ENCODE results near the gene RASGRF2. TPM values are rescaled to one million over a fixed set of nuclear protein-coding genes. Genes with fewer than 3 reads are reported as not detected.
"Not testable (repeated sequence)": the region's sequence is repeated elsewhere in the genome, so short reads cannot be mapped to it uniquely, and the experiment has no call there.

The RASGRF2 gene
- total RNA-seq, 1 donor from 2014 or later: 0.92 TPM

DNA sequence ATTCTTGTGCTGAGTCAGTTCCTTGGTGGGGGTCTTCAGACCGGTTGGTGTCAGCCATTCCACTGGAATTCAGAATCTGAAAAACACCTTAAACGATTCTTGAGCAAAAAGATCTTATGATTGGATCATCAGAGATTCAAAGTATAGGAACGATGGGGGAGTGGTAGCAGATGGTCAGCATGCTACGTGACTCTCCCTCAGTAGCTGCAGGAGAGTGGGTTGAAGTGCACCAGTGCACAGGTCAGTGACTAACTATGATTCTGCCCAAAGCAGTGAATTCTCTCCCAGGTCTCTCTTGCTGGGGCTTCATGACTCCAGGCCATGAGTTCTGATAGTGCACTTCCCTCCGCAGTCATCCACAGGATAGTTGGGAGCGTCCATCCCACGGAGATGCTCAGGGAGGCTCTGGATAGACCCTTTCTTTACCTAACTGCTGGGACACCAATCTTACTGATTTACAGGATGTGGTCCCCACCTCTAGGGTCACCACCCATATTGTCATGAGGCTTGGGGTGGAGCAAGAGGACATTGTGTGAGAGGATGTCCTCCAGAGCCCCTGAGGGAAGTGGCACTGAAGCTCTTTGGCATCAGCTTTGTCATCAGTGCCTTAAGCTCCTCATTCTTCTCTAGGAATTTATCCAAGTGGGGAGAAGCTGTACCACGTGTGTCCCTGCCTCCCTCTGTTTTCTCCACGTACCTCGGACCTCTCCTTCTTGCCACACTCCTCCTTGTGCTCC is 62.0 kb downstream of the RASGRF2 start:
- TF ChIP-seq CTCF (IDR thresholded peaks at IDR 0.05): no peak
- Mint-ChIP-seq H3K4me1 (ENCODE audit: low read depth) (peaks cover 9% of the 10 kb centered on the region), H3K36me3 (ENCODE audit: low read depth) (no peaks in the 10 kb centered on the region), H3K9me3 (ENCODE audit: low read depth) (no peaks in the 10 kb centered on the region), H3K27ac (ENCODE audit: unreplicated experiment) (no peak overlapping the region), H3K27me3 (ENCODE audit: low read depth) (peaks cover 58% of the 10 kb centered on the region), H3K4me3 (ENCODE audit: unreplicated experiment) (no peak overlapping the region)
- no peak for DNase-seq (ENCODE audit: low spot score)

DNA sequence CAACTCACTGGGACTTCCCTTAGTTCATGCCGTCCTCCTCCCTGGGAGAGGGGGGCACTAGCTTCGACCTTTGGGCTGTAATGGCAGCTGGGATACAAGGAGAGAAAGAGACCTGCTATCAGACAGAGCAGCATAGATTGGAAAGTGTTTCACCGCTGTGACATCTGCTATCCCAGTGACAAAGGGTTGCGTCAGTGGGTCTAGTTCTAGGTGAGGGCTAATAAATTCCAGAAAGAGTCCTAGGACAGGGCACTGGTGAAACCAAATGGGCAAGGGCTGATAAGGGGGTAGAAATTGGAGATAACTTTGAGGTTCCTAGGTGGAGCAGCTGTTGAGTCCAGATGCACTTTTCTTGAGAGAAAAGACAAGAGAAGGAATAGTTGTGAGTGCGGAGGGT is 62.5 kb downstream of the RASGRF2 start:
- no peak overlapping the region for H3K4me3 Mint-ChIP-seq (ENCODE audit: unreplicated experiment)
- H3K27ac Mint-ChIP-seq (ENCODE audit: unreplicated experiment): no peak overlapping the region

DNA sequence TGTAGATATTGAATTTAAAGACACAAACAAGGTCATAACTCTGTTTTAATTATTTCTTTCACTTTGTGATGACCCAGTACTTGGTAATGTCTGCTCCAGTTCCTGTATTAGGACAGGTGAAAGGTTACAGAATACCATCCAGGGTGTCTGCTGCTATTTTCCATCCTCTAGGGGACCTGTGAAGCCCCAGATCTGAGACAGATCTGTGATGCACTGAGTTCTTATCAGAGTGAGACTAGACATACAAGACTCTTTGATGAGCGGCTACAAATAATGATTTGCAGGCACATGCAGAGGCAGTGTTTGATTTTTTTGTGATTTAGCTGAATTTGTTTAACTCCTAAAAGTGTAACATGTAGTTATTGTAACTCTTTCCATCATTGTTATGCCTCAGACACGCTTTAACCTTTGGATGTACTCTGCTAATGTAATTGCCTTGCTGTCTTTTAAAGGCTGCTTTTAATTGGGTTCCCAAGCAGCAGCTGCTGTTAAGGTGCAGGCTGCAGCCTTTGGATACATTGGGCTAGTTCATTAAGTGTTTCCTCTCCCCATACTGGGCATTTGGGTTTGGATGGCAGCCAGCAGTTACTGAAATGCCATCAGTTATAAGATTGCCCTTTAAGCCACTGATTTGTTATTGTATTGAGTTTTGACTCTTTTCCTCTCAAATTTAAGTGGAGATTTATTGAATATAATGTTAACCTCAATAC is 63.3 kb downstream of the RASGRF2 start:
- Mint-ChIP-seq H3K27ac (ENCODE audit: unreplicated experiment) (no peak overlapping the region), H3K4me1 (ENCODE audit: low read depth) (peaks cover 6% of the 10 kb centered on the region), H3K9me3 (ENCODE audit: low read depth) (no peaks in the 10 kb centered on the region), H3K27me3 (ENCODE audit: low read depth) (peaks cover 49% of the 10 kb centered on the region), H3K36me3 (ENCODE audit: low read depth) (no peaks in the 10 kb centered on the region), H3K4me3 (ENCODE audit: unreplicated experiment) (no peak overlapping the region)
- no peak for DNase-seq (ENCODE audit: low spot score)
- TF ChIP-seq CTCF (IDR thresholded peaks at IDR 0.05): no peak

More for the DNA sequence above, 62.5 kb downstream of the RASGRF2 start:
- H3K4me1 Mint-ChIP-seq (ENCODE audit: low read depth): peaks cover 9% of the 10 kb centered on the region
- no peak for DNase-seq (ENCODE audit: low spot score)
- H3K36me3 Mint-ChIP-seq (ENCODE audit: low read depth): no peaks in the 10 kb centered on the region
- TF ChIP-seq CTCF (IDR thresholded peaks at IDR 0.05): no peak
- no peaks in the 10 kb centered on the region for H3K9me3 Mint-ChIP-seq (ENCODE audit: low read depth)
- H3K27me3 Mint-ChIP-seq (ENCODE audit: low read depth): peaks cover 56% of the 10 kb centered on the region

GRCh38 chr5:81027481-81028058 is 67.4 kb downstream of the RASGRF2 start:
- no peaks in the 10 kb centered on the region for H3K4me1 Mint-ChIP-seq (ENCODE audit: low read depth)
- no peak overlapping the region for H3K27ac Mint-ChIP-seq (ENCODE audit: unreplicated experiment)
- H3K36me3 Mint-ChIP-seq (ENCODE audit: low read depth): peaks cover 5% of the 10 kb centered on the region
- DNase-seq (ENCODE audit: low spot score): no peak
- H3K9me3 Mint-ChIP-seq (ENCODE audit: low read depth): peaks cover 19% of the 10 kb centered on the region
- peaks cover 31% of the 10 kb centered on the region for H3K27me3 Mint-ChIP-seq (ENCODE audit: low read depth)
- H3K4me3 Mint-ChIP-seq (ENCODE audit: unreplicated experiment): no peak overlapping the region
- no peak for TF ChIP-seq CTCF (IDR thresholded peaks at IDR 0.05)

GRCh38 chr5:81028888-81029287 is 68.7 kb downstream of the RASGRF2 start:
- H3K27ac Mint-ChIP-seq (ENCODE audit: unreplicated experiment); H3K4me3 Mint-ChIP-seq (ENCODE audit: unreplicated experiment); DNase-seq (ENCODE audit: low spot score); H3K36me3 Mint-ChIP-seq (ENCODE audit: low read depth); H3K4me1 Mint-ChIP-seq (ENCODE audit: low read depth): not testable (repeated sequence)
- Mint-ChIP-seq H3K9me3 (ENCODE audit: low read depth) (peaks cover 23% of the 10 kb centered on the region), H3K27me3 (ENCODE audit: low read depth) (peaks cover 21% of the 10 kb centered on the region)

DNA sequence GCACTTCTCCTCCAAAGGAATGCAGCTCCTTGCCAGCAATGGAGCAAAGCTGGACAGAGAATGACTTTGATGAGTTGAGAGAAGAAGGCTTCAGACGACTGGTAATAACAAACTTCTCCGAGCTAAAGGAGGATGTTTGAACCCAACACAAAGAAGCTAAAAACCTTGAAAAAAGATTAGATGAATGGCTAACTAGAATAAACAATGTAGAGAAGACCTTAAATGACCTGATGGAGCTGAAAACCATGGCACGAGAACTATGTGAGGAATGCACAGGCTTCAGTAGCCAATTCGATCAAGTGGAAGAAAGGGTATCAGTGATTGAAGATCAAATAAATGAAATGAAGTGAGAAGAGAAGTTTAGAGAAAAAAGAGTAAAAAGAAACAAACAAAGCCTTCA is 69.6 kb downstream of the RASGRF2 start:
- not testable (repeated sequence) for H3K27ac Mint-ChIP-seq (ENCODE audit: unreplicated experiment); H3K4me3 Mint-ChIP-seq (ENCODE audit: unreplicated experiment); H3K36me3 Mint-ChIP-seq (ENCODE audit: low read depth); DNase-seq (ENCODE audit: low spot score); H3K4me1 Mint-ChIP-seq (ENCODE audit: low read depth)
- Mint-ChIP-seq H3K27me3 (ENCODE audit: low read depth) (peaks cover 21% of the 10 kb centered on the region), H3K9me3 (ENCODE audit: low read depth) (peaks cover 25% of the 10 kb centered on the region)

GRCh38 chr5:81030236-81031034 is 70.3 kb downstream of the RASGRF2 start:
- H3K27me3 Mint-ChIP-seq (ENCODE audit: low read depth): peaks cover 16% of the 10 kb centered on the region
- DNase-seq (ENCODE audit: low spot score); H3K4me3 Mint-ChIP-seq (ENCODE audit: unreplicated experiment); H3K27ac Mint-ChIP-seq (ENCODE audit: unreplicated experiment); H3K4me1 Mint-ChIP-seq (ENCODE audit: low read depth); H3K36me3 Mint-ChIP-seq (ENCODE audit: low read depth): not testable (repeated sequence)
- H3K9me3 Mint-ChIP-seq (ENCODE audit: low read depth): peaks cover 25% of the 10 kb centered on the region
